ENCODE measurements around the gene FUT2.
"Not testable (repeated sequence)": the region's sequence is repeated elsewhere in the genome, so short reads cannot be mapped to it uniquely, and the experiment has no call there.

The FUT2 gene

GRCh38 chr19:48708471-48708870 is 12.7 kb downstream of the FUT2 start:
- no peak for DNase-seq

GRCh38 chr19:48711106-48711662 is 15.4 kb downstream of the FUT2 start:
- DNase-seq = no peak

GRCh38 chr19:48713041-48713863 is 17.5 kb downstream of the FUT2 start:
- DNase-seq = no peak

- peak; percentile 99 for DNase-seq
Measured at GRCh38 chr19:48713864-48714755, 18.3 kb downstream of the FUT2 start.

- DNase-seq = no peak
Measured at GRCh38 chr19:48714759-48715675, 19.2 kb downstream of the FUT2 start.

GRCh38 chr19:48715681-48716171 is 20.0 kb downstream of the FUT2 start:
- no peak for DNase-seq

- DNase-seq = peak; percentile 32
Measured at GRCh38 chr19:48716562-48717291, 21.0 kb downstream of the FUT2 start.

- DNase-seq = not testable (repeated sequence)
Measured at GRCh38 chr19:48718106-48718505, 22.3 kb downstream of the FUT2 start.

- DNase-seq = no peak
Measured at GRCh38 chr19:48718711-48719231, 23.0 kb downstream of the FUT2 start.

- DNase-seq = no peak
Measured at GRCh38 chr19:48719263-48720171, 23.7 kb downstream of the FUT2 start, which contains the start of gene MAMSTR. MAMSTR (minus strand) TSS chr19:48719725; CDS start chr19:48719031, 694 bp downstream.

- no peak for DNase-seq
Measured at GRCh38 chr19:48720251-48720612, 24.5 kb downstream of the FUT2 start.

GRCh38 chr19:48720613-48721296 is 25.0 kb downstream of the FUT2 start:
- peak; percentile 95 for DNase-seq

- DNase-seq = no peak
Measured at GRCh38 chr19:48722196-48722708, 26.5 kb downstream of the FUT2 start.

GRCh38 chr19:48724796-48725753 is 29.3 kb downstream of the FUT2 start:
- DNase-seq = peak; percentile 79

- DNase-seq = no peak
Measured at GRCh38 chr19:48726556-48726955, 30.8 kb downstream of the FUT2 start.

GRCh38 chr19:48728911-48729664 is 33.3 kb downstream of the FUT2 start:
- DNase-seq = no peak

- DNase-seq = no peak
Measured at GRCh38 chr19:48731452-48731851, 35.7 kb downstream of the FUT2 start.

All from T1000 (cell line).